Tibial artery (tissue), 4 donors: ENCODE measurements around the gene DDA1.

Experiments
- DNase-seq, 2 donors: peaks; one replicate each; pipeline ENCODE4 v3.0.0-alpha.2; 2019
- H3K27ac ChIP-seq, 2 donors: fragments of 200-600 bp; sonication (generic) in 1 of 2; 1 replicate in 1 of 2; 2 replicates in 1 of 2; pipeline ENCODE4 v1.5.1; 2018 to 2019; ENCODE audit warnings: mild to moderate bottlenecking in 1 of 2
- H3K27me3 ChIP-seq, 2 donors: fragments of 200-600 bp; sonication (generic) in 1 of 2; one replicate each; pipeline versions ENCODE4 v1.5.1 to v1.6.0; 2016 to 2019
- H3K36me3 ChIP-seq, 3 donors: fragments of 200-600 bp; sonication (generic) in 2 of 3; one replicate each; pipeline ENCODE4 v1.5.1; 2016 to 2019; ENCODE audit warnings: mild to moderate bottlenecking in 2 of 3
- H3K4me1 ChIP-seq, 4 donors: fragments of 200-600 bp; sonication (generic) in 2 of 4; 1 replicate in 3 of 4; 2 replicates in 1 of 4; pipeline ENCODE4 v1.5.1; 2016 to 2019
- H3K4me3 ChIP-seq, 2 donors: fragments of 200-600 bp; sonication (generic) in 1 of 2; 1 replicate in 1 of 2; 2 replicates in 1 of 2; pipeline ENCODE4 v1.5.1; 2018 to 2019; ENCODE audit warnings: mild to moderate bottlenecking in 2 of 2
- H3K9me3 ChIP-seq, 3 donors: fragments of 200-600 bp; sonication (generic) in 1 of 3; one replicate each; pipeline ENCODE4 v1.5.1; 2016 to 2019
- intact Hi-C: fragments of 100-400 bp; cut with DNase I; formaldehyde crosslinking; loops from one replicate; pipeline ENCODE4 v1.15.0; 2023; ENCODE audit warnings: low total_unique reads
- TF ChIP-seq, protein P1 (sequence below), 2 experiments: fragments of 200-600 bp in 1 of 2; fragments of 450-650 bp in 1 of 2; IDR thresholded peaks; one replicate each; pipeline ENCODE4 v1.5.1; 2017 to 2019; ENCODE audit warnings: antibody characterized with exemption in 2 of 2, mild to moderate bottlenecking in 1 of 2, moderate library complexity in 1 of 2

DDA1 gene

DNA sequence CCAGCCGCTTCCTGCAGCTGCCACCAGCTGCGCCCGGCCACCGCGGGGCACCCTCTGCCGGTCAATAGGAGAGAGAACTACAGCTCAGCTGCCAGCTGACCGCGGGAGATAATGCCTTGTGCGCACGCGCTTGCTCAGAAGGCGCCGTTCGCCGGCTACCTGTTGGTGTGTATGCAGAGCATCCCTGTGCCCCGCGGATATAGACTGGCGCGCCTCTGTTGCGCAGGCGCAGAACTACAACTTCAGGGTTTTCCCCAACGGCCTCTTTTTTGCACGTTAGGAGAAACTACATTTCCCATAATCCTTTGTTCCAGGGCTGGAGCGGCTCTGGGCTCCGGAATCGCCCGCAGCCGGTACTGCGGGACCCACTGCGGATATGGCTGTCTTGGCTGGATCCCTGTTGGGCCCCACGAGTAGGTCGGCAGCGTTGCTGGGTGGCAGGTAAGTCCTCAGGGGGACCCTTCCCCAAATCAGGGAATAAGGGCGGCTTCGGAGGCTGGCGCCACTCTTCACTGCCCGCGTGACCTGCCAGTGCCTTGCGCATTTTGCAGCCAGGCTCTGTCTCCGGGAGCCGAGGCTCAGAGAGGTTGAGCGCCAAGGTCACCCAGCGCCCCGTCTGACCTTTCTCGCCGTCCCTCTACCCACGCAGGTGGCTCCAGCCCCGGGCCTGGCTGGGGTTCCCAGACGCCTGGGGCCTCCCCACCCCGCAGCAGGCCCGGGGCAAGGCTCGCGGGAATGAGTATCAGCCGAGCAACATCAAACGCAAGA is 3.7 kb upstream of the DDA1 start, which contains the start of gene MRPL34:
Gene MRPL34 (plus strand): TSS at position 356 of the 768 bp plus-strand sequence. CDS start 21 bp downstream, at position 377.
- peaks cover 0 to 8% (median 6%) of the 10 kb centered on the region in 3 donors for H3K36me3 ChIP-seq
- TF ChIP-seq, protein P1, sequence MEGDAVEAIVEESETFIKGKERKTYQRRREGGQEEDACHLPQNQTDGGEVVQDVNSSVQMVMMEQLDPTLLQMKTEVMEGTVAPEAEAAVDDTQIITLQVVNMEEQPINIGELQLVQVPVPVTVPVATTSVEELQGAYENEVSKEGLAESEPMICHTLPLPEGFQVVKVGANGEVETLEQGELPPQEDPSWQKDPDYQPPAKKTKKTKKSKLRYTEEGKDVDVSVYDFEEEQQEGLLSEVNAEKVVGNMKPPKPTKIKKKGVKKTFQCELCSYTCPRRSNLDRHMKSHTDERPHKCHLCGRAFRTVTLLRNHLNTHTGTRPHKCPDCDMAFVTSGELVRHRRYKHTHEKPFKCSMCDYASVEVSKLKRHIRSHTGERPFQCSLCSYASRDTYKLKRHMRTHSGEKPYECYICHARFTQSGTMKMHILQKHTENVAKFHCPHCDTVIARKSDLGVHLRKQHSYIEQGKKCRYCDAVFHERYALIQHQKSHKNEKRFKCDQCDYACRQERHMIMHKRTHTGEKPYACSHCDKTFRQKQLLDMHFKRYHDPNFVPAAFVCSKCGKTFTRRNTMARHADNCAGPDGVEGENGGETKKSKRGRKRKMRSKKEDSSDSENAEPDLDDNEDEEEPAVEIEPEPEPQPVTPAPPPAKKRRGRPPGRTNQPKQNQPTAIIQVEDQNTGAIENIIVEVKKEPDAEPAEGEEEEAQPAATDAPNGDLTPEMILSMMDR (IDR thresholded peaks at IDR 0.05) = peak; percentile 79 to 86
- H3K9me3 ChIP-seq = no peaks in the 10 kb centered on the region
- DNase-seq = peak; percentile 93 to 97
- peaks cover 0 to 64% (median 48%) of the 10 kb centered on the region in 4 donors for H3K4me1 ChIP-seq
- H3K27me3 ChIP-seq = no peaks in the 10 kb centered on the region
- peak within 1 kb of the TSS; percentile 88 to 95 for H3K27ac ChIP-seq
- intact Hi-C loops = loop anchor here (1.0 kb wide), 1 partner anchor 24 kb away; no protein-coding TSS in a partner anchor
- H3K4me3 ChIP-seq = peak within 1 kb of the TSS; percentile 60 to 84

DNA sequence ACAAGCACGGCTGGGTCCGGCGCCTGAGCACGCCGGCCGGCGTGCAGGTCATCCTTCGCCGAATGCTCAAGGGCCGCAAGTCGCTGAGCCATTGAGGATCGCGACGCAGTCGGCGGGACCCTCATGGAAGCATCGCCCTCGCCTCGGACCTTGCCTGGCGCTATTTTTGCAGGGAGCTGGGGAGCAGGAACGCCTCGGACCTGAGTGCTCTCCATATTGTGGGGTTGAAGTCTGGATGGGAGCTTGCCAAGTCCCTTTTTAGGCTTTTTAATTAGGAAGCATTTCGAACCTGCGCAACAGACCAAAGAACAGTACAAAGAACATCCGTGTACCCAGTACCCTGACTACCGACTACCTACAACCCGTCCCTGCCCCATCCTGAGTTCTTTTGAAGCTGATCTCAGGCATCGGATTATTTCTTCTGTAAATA is 3.1 kb upstream of the DDA1 start:
- TF ChIP-seq, protein P1 (IDR thresholded peaks at IDR 0.05) = no peak
- peaks cover 0 to 70% (median 54%) of the 10 kb centered on the region in 4 donors for H3K4me1 ChIP-seq

DNA sequence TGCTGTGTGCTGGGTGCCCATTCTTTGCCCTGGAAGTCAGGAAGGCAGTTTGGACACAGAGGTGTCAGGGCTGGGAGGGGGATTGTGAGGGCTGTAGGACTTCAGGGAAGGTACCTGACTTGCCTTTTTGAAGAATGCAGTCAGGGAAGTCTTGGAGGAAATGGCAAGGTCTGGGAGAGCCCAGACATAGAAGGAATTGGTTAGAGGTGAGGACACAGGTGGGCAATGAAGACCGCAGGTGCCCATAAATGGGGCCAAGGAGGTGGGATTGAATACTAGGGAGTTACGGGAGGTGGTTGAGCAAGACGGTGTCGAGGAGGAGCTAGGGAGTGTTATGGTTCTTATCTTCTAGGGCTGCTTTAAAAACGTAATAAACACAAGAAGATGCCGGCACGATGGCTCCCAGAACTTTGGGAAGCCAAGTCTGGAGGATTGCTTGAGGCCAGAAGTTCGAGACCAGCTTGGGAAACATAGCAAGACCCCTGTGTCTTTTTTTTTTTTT is 1.4 kb upstream of the DDA1 start:
- no peak overlapping the region for H3K27ac ChIP-seq
- H3K9me3 ChIP-seq = no peaks in the 10 kb centered on the region
- peaks cover 0 to 78% (median 55%) of the 10 kb centered on the region in 4 donors for H3K4me1 ChIP-seq
- DNase-seq = no peak
- TF ChIP-seq, protein P1 (IDR thresholded peaks at IDR 0.05) = no peak
- H3K27me3 ChIP-seq = no peaks in the 10 kb centered on the region
- peaks cover 0 to 14% (median 0%) of the 10 kb centered on the region in 3 donors for H3K36me3 ChIP-seq
- intact Hi-C loops = no loop called here
- no peak overlapping the region for H3K4me3 ChIP-seq

More for the DNA sequence above, 3.1 kb upstream of the DDA1 start:
- Histone ChIP-seq H3K9me3 (no peaks in the 10 kb centered on the region), H3K27ac (peak overlapping the region; percentile 88 to 95), H3K36me3 (peaks cover 0 to 2% (median under 1%) of the 10 kb centered on the region in 3 donors), H3K4me3 (peak overlapping the region; percentile 60 to 84), H3K27me3 (no peaks in the 10 kb centered on the region)
- no peak for DNase-seq
- intact Hi-C loops = loop anchor here (1.0 kb wide), 1 partner anchor 23 kb away; no protein-coding TSS in a partner anchor

DNA sequence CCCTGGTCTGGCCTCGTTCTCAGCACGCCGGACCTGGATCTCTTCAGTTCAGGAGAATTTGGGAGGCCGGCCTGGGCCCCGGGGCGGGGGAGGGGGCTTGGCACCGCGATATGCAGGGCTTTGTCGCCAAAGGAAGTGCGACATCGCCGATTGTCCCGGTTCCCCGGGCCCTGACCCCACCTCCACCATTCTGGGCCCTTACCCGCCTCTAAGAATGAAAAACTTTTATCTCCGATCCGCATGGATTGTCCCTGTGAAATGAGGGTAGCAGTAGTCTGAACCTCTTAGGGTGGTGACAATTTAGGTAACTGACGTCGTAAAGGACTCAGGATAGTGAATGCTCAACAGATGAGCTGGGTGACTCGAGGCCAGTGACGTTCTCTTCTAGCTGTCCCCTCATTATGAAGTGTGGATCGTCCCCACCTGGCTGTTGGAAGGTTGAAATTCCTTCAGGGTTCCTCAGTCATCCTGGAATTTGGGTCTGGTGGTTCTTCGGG is 650 bp downstream of the DDA1 start:
- Histone ChIP-seq H3K36me3 (peaks cover 6 to 31% (median 16%) of the 10 kb centered on the region in 3 donors), H3K4me3 (peak overlapping the region; percentile 71 to 96), H3K27ac (peak overlapping the region; percentile 79 to 87), H3K4me1 (peaks cover 0 to 59% (median 40%) of the 10 kb centered on the region in 4 donors), H3K27me3 (no peaks in the 10 kb centered on the region), H3K9me3 (no peaks in the 10 kb centered on the region)
- intact Hi-C loops = no loop called here
- TF ChIP-seq, protein P1 (IDR thresholded peaks at IDR 0.05) = no peak
- DNase-seq = no peak

DNA sequence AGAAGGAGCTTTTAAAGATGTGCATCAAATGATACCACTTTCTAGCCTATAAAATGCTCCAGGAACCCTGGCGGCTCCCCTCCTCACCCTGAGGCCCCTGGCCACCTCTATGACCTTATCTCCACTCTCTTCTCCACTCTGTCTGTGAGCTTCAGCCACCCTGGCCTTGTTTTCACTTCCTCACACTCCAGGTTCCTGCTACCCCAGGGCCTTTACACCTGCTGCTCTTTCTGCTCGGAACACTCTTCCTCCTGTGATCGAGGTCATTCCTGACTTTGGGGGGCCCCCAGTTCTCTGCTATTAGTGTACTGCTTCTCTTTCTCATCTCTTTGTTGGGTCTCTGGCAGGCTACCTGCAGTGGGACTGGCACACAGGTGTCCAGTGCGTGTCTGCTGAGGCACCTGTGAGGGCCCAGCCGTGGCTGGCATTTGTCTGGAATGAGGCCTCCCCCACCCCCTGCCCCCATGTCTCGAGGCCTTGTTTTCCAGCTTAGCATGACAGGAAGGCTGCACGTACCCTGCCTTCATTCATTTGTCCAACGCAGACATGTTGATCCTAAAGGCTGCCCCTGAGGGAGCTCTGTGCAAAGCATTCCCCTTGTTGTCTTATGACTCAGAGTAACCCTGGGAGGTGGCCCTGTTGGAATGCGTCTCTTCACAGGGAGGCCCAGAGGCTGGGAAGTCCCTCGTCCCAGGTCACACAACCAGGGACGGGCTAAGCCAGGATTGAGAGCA is 2.3 kb downstream of the DDA1 start:
- no peaks in the 10 kb centered on the region for H3K27me3 ChIP-seq
- H3K36me3 ChIP-seq = peaks cover 19 to 45% (median 30%) of the 10 kb centered on the region in 3 donors
- intact Hi-C loops = no loop called here
- H3K4me3 ChIP-seq = no peak overlapping the region
- peaks cover 0 to 49% (median 33%) of the 10 kb centered on the region in 4 donors for H3K4me1 ChIP-seq
- DNase-seq = no peak
- H3K9me3 ChIP-seq = no peaks in the 10 kb centered on the region
- TF ChIP-seq, protein P1 (IDR thresholded peaks at IDR 0.05) = no peak
- H3K27ac ChIP-seq = no peak overlapping the region
